IMR-90 (cell line): ENCODE results near the gene RIMS3.

Source experiments
- CTCF ChIP-seq: conservative IDR thresholded peaks from 2 replicates; pipeline ENCODE4 v1.5.1; 2012; ENCODE audit warnings: mild to moderate bottlenecking, low read depth, low read length, improper control_type of control experiment
- FOS ChIP-seq: fragments of 150-350 bp; IDR thresholded peaks from 2 replicates; pipeline ENCODE4 v1.6.1; 2016; ENCODE audit warnings: low read depth, low read length
- MXI1 ChIP-seq: IDR thresholded peaks from 2 replicates; pipeline ENCODE4 v1.6.1; 2012; ENCODE audit warnings: low read depth, mild to moderate bottlenecking, low read length, moderate library complexity, borderline replicate concordance

- TF ChIP-seq MXI1 (no peak), FOS (no peak), CTCF (no peak)
These were observed 19.2 kb upstream of the RIMS3 start for GRCh38 chr1:40684669-40685068.
